Breast epithelium (tissue), 4 donors: ENCODE results near the gene KCNQ5. TPM values are rescaled to one million over a fixed set of nuclear protein-coding genes. Genes with fewer than 3 reads are reported as not detected.
"Not testable (repeated sequence)": the region's sequence is repeated elsewhere in the genome, so short reads cannot be mapped to it uniquely, and the experiment has no call there.

ENCODE experiments used
- DNase-seq, 2 donors: peaks; one replicate each; pipeline ENCODE4 v3.0.0-alpha.2; 2019; ENCODE audit warnings: low spot score in 2 of 2
- H3K27ac ChIP-seq, 2 donors: fragments of 200-600 bp; sonication (generic) in 1 of 2; one replicate each; pipeline ENCODE4 v1.5.1; 2016 to 2019; ENCODE audit warnings: mild to moderate bottlenecking in 1 of 2
- H3K27me3 ChIP-seq, 2 donors: fragments of 200-600 bp; sonication (generic) in 1 of 2; one replicate each; pipeline versions ENCODE4 v1.5.1 to v1.6.0; 2017 to 2019; ENCODE audit warnings: control low read depth in 1 of 2, mild to moderate bottlenecking in 1 of 2
- H3K36me3 ChIP-seq: fragments of 200-600 bp; one replicate; pipeline ENCODE4 v1.5.1; 2019
- H3K4me1 ChIP-seq, 2 donors: fragments of 200-600 bp; sonication (generic); one replicate each; pipeline ENCODE4 v1.5.1; 2016 to 2019; ENCODE audit warnings: control low read depth in 1 of 2
- H3K4me3 ChIP-seq, 3 donors: fragments of 200-600 bp; sonication (generic); 1 replicate in 2 of 3; 2 replicates in 1 of 3; pipeline ENCODE4 v1.5.1; 2016 to 2019; ENCODE audit warnings: mild to moderate bottlenecking in 3 of 3, moderate library complexity in 2 of 3
- H3K9me3 ChIP-seq, 2 donors: fragments of 200-600 bp; sonication (generic) in 1 of 2; one replicate each; pipeline ENCODE4 v1.5.1; 2016 to 2019; ENCODE audit warnings: control low read depth in 1 of 2
- CTCF ChIP-seq, 3 donors: fragments of 450-650 bp; IDR thresholded peaks; one replicate each; pipeline ENCODE4 v1.5.1; 2016 to 2017; ENCODE audit warnings: antibody characterized with exemption in 3 of 3, mild to moderate bottlenecking in 3 of 3, moderate library complexity in 3 of 3
- POLR2A ChIP-seq: fragments of 450-650 bp; IDR thresholded peaks from one replicate; pipeline ENCODE4 v1.6.1; 2016; ENCODE audit warnings: antibody characterized with exemption, mild to moderate bottlenecking, moderate library complexity
- POLR2AphosphoS5 ChIP-seq, 3 donors: sonication (generic); formaldehyde crosslinking; IDR thresholded peaks; one replicate each; pipeline ENCODE4 v1.6.1; 2017; ENCODE audit warnings: antibody characterized with exemption in 3 of 3
- intact Hi-C: fragments of 100-400 bp; cut with DNase I; formaldehyde crosslinking; loops from one replicate; pipeline ENCODE4 v1.15.1; 2023; ENCODE audit warnings: low total_unique reads
- total RNA-seq, 3 donors: library from RNA; depleted of rRNA; stranded (reverse); fragments of >200 nt; gene quantifications; one replicate each; pipeline ENCODE4 v1.1.0, GENCODE V29; 2016

KCNQ5 gene
- total RNA-seq, 3 donors from 2014 or later: 0.16 to 1.0 (median 0.33) TPM

- Histone ChIP-seq H3K9me3 (no peaks in the 10 kb centered on the region), H3K27ac (no peak overlapping the region), H3K4me3 (no peak overlapping the region), H3K4me1 (no peaks in the 10 kb centered on the region), H3K27me3 (no peaks in the 10 kb centered on the region), H3K36me3 (no peaks in the 10 kb centered on the region)
- DNase-seq: no peak
- intact Hi-C loops: no loop called here
- TF ChIP-seq POLR2A (no peak), POLR2AphosphoS5 (IDR thresholded peaks at IDR 0.05) (no peak), CTCF (IDR thresholded peaks at IDR 0.05) (no peak)
Observed at GRCh38 chr6:73182021-73182607, 560.2 kb downstream of the KCNQ5 start.

GRCh38 chr6:73193302-73193701 lies 571.4 kb downstream of the KCNQ5 start:
- intact Hi-C loops, H3K27ac ChIP-seq, H3K4me1 ChIP-seq, DNase-seq, H3K27me3 ChIP-seq, H3K36me3 ChIP-seq, H3K4me3 ChIP-seq, H3K9me3 ChIP-seq: not testable (repeated sequence)

- Histone ChIP-seq H3K9me3 (no peaks in the 10 kb centered on the region), H3K4me3 (no peak overlapping the region), H3K27me3 (no peaks in the 10 kb centered on the region), H3K36me3 (no peaks in the 10 kb centered on the region), H3K4me1 (no peaks in the 10 kb centered on the region), H3K27ac (no peak overlapping the region)
- no peak for TF ChIP-seq CTCF (IDR thresholded peaks at IDR 0.05)
- no peak for TF ChIP-seq POLR2A
- intact Hi-C loops: no loop called here
- DNase-seq: no peak
Observed at GRCh38 chr6:73194744-73195143, 572.9 kb downstream of the KCNQ5 start.

GRCh38 chr6:73200247-73200646 lies 578.4 kb downstream of the KCNQ5 start:
- H3K27me3 ChIP-seq: no peaks in the 10 kb centered on the region
- no peak for DNase-seq
- no peaks in the 10 kb centered on the region for H3K4me1 ChIP-seq
- no peaks in the 10 kb centered on the region for H3K36me3 ChIP-seq
- H3K27ac ChIP-seq: no peak overlapping the region
- intact Hi-C loops: no loop called here
- H3K9me3 ChIP-seq: no peaks in the 10 kb centered on the region
- no peak overlapping the region for H3K4me3 ChIP-seq
- TF ChIP-seq CTCF (IDR thresholded peaks at IDR 0.05) (no peak), POLR2AphosphoS5 (IDR thresholded peaks at IDR 0.05) (no peak), POLR2A (no peak)

- Histone ChIP-seq H3K36me3 (no peaks in the 10 kb centered on the region), H3K4me3 (no peak overlapping the region), H3K27ac (no peak overlapping the region), H3K27me3 (no peaks in the 10 kb centered on the region), H3K4me1 (no peaks in the 10 kb centered on the region), H3K9me3 (no peaks in the 10 kb centered on the region)
- TF ChIP-seq POLR2AphosphoS5 (IDR thresholded peaks at IDR 0.05) (no peak), POLR2A (no peak), CTCF (IDR thresholded peaks at IDR 0.05) (no peak)
- no peak for DNase-seq
- intact Hi-C loops: no loop called here
Observed at GRCh38 chr6:73200735-73201134, 578.9 kb downstream of the KCNQ5 start.

GRCh38 chr6:73203098-73203497 lies 581.2 kb downstream of the KCNQ5 start:
- intact Hi-C loops: no loop called here
- no peak for DNase-seq
- Histone ChIP-seq H3K27me3 (no peaks in the 10 kb centered on the region), H3K36me3 (no peaks in the 10 kb centered on the region), H3K9me3 (no peaks in the 10 kb centered on the region), H3K4me1 (no peaks in the 10 kb centered on the region), H3K27ac (no peak overlapping the region), H3K4me3 (no peak overlapping the region)
- no peak for TF ChIP-seq POLR2AphosphoS5 (IDR thresholded peaks at IDR 0.05)
